GM12873 (cell line): ENCODE results near the gene LRRD1.
A peak's percentile ranks its signal among the peaks of the same experiment; 100 is the strongest.

Source experiments
- TF ChIP-seq, protein P1 (sequence below): IDR thresholded peaks from 2 replicates; pipeline ENCODE4 v1.5.1; 2012; ENCODE audit warnings: low read depth, mild to moderate bottlenecking, moderate library complexity, low read length, control low read depth; ENCODE audit not compliant: insufficient read depth; ENCODE audit errors: missing control alignments

LRRD1 gene

DNA sequence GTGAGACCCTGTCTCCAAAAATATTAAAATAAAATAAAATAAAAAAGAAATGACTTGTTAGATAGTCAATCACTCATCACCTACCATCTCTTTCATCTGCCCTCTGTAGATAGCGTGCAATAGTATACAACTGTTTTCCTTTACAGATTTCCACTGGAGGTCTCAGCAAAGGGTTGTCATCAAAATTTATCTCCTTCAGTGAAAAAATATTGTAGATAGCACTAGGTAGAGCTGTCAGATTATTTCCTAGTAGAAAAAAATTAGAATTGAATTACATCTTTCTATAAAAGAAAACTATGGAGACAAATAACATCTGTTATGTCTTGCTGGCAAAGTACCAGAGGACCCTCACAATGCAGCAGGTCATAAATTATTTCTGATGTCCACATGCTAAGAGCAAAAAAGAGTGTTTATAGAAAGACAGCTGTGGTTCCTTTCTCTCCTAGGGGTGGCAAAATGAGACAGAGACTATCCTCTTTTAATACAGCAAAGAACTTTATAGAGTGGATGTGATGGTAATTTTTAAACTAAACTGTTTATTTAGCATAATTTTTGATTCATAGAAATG is 28.4 kb downstream of the LRRD1 start:
- TF ChIP-seq, protein P1, sequence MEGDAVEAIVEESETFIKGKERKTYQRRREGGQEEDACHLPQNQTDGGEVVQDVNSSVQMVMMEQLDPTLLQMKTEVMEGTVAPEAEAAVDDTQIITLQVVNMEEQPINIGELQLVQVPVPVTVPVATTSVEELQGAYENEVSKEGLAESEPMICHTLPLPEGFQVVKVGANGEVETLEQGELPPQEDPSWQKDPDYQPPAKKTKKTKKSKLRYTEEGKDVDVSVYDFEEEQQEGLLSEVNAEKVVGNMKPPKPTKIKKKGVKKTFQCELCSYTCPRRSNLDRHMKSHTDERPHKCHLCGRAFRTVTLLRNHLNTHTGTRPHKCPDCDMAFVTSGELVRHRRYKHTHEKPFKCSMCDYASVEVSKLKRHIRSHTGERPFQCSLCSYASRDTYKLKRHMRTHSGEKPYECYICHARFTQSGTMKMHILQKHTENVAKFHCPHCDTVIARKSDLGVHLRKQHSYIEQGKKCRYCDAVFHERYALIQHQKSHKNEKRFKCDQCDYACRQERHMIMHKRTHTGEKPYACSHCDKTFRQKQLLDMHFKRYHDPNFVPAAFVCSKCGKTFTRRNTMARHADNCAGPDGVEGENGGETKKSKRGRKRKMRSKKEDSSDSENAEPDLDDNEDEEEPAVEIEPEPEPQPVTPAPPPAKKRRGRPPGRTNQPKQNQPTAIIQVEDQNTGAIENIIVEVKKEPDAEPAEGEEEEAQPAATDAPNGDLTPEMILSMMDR: no peak

DNA sequence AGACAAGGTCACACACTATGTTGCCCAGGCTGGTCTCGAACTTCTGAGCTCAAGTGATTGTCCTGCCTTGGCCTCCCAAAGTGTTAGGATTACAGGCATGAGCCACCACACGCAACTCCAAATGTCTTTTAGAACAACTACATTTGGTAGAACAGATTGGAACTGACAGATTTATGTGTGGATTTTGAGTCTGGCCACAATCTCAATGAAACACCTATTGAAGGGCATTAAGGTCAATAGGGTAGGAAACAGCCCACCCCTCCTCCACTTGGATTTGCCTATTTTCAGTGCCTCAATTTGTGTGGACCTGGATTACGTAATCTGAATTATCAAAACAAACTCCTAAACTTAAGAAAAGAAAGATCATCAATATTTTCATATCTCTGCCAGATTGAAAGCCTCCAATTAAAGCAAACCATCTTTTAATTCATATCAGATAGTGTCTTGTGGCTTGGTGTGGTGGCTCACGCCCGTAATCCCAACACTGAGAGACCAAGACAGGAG is 29.2 kb downstream of the LRRD1 start:
- TF ChIP-seq, protein P1: no peak

DNA sequence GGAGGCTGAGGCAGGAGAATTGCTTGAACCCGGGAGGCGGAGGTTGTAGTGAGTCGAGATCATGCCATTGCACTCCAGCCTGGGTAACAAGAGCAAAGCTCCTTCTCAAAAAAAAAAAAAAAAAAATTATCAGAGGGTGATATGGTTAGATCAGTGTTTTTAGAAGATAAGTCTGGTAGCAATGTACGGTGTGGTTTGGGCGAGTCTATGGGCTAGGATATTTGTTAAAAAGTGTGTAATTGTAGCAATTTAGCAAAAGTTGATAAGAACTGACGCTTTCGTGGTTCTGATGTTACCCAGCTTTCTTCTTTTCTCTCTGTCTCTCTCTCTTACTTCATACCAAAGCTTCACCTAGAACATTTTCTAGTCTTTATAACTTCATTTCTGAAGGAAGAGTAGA is 37.8 kb downstream of the LRRD1 start:
- TF ChIP-seq, protein P1: no peak

DNA sequence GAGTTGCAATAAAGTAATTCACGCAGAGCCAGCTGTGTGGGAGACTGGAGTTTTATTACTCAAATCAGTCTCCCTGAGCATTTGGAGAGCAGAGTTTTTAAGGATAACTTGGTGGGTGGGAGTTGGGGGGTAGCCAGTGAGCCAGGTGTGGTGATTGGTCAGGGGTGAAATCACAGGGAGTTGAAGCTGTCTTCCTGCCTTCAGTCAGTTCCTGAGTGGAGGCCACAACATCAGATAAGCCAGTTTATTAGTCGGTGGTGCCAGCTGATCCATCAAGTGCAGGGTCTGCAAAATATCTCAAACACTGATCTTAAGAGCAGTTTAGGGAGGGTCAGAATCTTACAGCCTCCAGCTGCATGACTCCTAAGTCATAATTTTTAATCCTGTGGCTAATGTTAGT is 41.4 kb downstream of the LRRD1 start:
- TF ChIP-seq, protein P1: no peak

DNA sequence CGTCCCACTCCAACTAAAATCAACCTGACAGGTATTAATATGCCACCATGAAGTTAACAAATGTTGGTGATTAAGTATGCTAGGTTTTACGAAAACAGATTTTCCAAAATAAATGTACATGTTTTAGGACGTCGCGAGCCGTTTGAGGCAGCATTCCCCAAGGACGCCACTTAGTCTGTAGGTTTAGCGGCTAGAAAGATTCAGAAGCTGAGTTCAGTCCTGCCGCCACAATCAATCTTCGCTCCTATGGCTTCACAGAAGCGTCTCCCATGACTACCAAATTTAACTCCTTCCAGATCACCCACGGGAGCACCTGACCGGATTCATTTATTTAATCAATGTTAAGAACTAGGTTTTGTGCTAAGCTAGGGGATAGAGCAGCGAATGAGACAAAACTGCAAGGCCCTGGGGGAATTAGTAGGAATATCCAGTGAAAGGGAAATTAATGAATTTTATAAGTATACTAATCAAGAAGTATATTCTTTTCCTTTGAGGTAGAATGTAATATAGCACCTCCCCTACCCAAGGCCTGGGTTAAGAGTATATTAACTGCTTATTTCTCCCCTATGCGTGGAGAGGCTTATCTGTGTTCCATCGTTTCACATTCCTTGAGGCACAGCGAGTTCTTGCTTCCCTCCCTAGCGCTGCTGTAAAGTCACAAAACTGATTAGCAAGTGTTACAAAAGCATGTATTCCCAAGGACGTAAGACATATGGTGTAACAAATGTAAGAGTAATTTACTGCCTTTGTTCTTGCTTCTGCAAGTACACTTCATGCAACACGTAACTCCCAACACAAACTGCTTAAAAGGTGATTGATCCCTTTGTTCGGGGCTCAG is 43.7 kb downstream of the LRRD1 start:
- TF ChIP-seq, protein P1: no peak

DNA sequence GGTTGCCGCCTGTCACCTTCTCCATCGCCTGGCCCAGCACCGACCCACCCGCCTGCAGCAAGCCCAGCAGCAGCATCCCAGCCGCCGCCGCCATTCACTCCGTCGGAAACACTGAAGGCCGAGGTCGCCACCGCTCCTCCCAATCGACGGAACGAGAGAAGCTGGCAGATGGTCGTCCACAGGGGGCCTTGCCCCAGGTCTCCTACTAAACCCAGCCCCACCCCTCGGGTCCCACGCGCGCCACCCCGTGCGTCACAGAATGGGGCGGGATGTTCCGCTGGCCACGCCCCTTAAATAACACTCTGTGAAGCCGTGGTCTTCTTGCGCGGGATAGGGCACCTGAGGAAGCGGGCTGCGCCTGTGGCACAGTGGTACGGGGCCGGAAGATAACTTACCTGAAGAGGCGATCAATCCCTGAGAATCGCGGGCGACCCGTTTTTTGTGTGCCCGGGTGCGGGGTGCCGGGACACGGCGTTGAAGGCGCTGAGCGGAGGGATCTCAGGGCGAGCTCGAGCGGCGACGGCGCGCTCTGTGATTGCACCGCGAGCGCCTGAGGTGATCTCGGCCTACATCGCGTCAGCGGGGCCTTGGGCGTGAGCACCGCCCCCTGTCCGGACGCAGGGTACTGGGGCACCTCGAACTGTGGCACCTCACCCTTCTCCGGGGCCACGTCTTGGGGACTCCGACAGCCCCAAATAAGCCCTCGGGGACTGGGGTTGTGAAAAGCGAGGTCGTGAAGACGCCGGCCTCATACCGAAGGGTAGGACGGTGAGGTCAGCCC is 44.5 kb downstream of the LRRD1 start, which contains the start of gene CYP51A1:
TSS of gene CYP51A1 (minus strand) at position 207 of the 781 bp plus-strand sequence. CDS start at position 94, 113 bp downstream.
- TF ChIP-seq, protein P1: no peak

DNA sequence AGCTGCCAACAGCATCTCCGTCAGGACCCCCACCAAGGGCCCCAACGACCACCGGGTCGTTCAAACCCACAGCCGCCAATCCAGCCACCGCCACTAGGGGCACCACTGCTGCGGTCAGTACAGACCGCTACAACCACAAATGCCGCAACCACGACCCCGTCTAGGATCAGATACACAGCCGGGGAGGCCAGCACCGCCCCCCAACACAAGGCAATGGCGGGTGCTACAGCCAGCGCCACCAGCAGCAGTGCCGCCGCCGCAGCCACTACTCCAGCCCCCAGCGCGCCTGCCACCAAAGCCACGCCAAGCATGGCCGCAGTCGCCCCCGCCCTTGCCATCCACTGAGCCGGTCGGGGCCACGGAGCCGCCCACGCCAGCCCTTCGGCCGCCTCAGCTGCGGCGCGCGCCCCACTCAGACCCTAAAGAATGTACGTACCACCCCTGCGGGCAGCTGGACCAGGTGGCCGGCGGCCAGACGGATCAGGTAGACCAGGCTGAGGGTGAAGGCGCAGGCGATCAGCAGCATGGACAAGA is 45.1 kb downstream of the LRRD1 start:
- TF ChIP-seq, protein P1: peak; percentile 85
